ENCODE measurements around the gene CAPZA2.
A peak's percentile ranks its signal among the peaks of the same experiment; 100 is the strongest.
"Not testable (repeated sequence)": the region's sequence is repeated elsewhere in the genome, so short reads cannot be mapped to it uniquely, and the experiment has no call there.

Gene CAPZA2

GRCh38 chr7:116862234-116862950 lies at the start of gene CAPZA2:
Gene CAPZA2, plus strand, starts transcription at chr7:116862587. Its CDS starts 25 bp downstream, at chr7:116862612.
- DNase-seq (ENCODE audit: low read depth in 3 of 3, low spot score in 1 of 3): peak; percentile 87 to 96 (median 93)

- no peak for DNase-seq (ENCODE audit: low read depth in 3 of 3, low spot score in 1 of 3)
Observed at GRCh38 chr7:116812860-116813259, 49.5 kb upstream of the CAPZA2 start.

DNA sequence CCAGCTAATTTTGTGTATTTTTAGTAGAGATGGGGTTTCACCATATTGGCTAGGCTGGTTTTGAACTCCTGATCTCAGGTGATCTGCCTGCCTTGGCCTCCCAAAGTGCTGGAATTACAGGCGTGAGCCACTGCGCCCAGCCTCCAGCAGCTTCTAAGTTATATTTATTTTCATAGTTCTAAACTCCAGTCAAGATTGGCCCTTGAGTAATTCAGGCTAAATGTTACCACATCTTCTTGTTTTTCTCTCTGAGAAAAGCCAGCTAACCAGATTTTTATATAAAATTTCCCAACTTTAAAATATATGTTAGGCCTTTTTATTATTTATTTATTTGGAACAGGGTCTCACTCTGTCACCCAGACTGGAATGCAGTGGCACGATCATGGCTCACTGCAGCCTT lies 49.0 kb upstream of the CAPZA2 start:
- DNase-seq (ENCODE audit: low read depth in 3 of 3, low spot score in 1 of 3): not testable (repeated sequence)

DNA sequence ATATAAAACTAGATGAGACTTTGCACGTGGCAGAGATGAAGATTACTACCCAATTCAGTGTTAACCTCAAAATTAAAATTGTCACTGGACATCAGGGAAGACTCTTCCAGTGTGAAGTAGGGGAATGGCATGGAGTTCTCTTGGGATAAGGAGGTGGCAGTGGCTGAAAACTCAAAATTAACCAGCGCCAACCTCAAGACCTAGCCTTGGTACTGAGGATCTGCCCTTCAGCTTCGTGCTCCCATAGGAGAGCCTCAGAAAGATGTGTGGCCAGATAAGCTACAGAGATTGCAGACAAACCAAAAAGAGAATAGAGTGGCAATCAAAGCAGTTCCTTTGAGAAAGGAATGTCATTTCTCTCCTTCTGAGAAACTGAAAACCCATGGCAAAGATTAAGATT lies 47.3 kb upstream of the CAPZA2 start:
- DNase-seq (ENCODE audit: low read depth in 3 of 3, low spot score in 1 of 3): no peak

DNA sequence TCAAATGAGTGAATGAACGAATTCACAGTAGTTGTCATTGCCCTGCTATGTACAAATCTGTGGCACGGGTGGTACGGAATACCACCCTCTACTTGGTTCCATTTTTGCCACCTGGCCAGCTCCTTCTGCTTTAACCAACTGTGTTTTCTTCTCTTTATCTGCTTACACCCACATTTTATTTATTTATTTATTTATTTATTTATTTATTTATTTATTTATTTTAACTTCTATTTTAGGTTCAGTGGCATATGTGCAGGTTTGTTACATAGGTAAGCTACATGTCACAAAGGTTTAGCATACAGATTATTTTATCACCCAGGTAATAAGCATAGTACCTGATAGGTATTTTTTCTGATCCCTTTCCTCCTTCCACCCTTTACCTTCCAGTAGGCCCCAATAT lies 42.2 kb upstream of the CAPZA2 start:
- no peak for DNase-seq (ENCODE audit: low read depth in 3 of 3, low spot score in 1 of 3)

GRCh38 chr7:116821647-116822046 lies 40.7 kb upstream of the CAPZA2 start:
- DNase-seq (ENCODE audit: low read depth in 3 of 3, low spot score in 1 of 3): not testable (repeated sequence)

- no peak for DNase-seq (ENCODE audit: low read depth in 3 of 3, low spot score in 1 of 3)
Observed at GRCh38 chr7:116824449-116824848, 37.9 kb upstream of the CAPZA2 start.

- no peak for DNase-seq (ENCODE audit: low read depth in 3 of 3, low spot score in 1 of 3)
Observed at GRCh38 chr7:116828281-116828680, 34.1 kb upstream of the CAPZA2 start.

DNA sequence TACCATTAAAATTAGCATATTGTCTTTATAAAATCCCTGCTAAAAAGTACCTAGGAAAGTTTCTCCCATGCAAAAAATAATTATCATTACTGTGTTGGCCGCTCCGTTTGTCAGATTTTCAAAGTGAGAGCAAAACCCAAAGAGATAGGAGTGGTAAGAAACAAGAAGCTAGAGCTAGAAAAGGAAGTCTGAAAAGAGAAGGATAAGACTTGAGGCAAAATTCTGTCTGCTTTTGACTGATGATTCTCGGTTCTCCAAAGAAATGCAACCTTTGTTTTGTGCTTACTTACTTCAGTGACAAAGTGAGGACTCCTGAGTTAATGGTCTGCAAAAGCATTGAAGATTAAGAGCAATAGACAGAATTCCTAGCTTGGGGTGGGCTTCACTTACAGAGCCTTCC lies 33.3 kb upstream of the CAPZA2 start:
- DNase-seq (ENCODE audit: low read depth in 3 of 3, low spot score in 1 of 3): no peak

DNA sequence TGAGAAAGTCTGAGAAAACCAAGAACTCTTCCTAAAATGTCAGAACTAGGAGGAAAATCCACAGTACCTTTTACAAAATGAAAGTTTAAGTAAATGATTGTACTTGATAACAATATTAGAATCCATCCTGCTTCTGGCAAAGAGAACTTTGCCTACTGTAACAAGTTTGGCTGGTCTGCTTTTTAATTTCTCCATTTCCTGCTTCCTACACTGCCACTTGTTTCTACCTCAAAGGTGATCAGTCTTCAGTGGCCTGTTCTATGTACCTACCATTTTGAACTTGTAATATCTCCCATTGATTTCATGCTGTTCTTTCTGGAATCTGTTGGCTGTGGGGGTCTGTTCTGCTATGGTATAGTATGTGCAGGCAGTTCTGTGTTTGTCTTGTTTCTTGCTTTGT lies 32.9 kb upstream of the CAPZA2 start:
- DNase-seq (ENCODE audit: low read depth in 3 of 3, low spot score in 1 of 3): no peak

DNA sequence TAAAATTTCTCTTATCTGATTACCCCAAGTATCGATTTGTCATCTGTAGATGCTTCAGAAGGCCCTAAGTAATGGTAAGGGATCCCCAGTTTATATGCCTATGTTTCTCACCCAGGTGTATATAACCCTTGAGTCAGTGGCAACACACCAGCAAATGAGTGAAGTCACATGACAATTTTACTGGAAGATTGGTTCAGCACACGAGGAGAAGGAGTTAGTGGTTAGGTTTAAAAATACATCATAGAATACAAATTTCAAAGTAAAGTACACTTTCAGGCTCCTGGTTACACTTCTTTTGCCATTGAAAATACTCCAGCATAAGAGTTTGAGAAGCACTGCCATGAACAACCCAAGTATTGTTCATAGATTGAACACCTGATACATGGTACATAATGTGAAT lies 29.7 kb upstream of the CAPZA2 start:
- no peak for DNase-seq (ENCODE audit: low read depth in 3 of 3, low spot score in 1 of 3)

GRCh38 chr7:116834815-116835504 lies 27.4 kb upstream of the CAPZA2 start:
- DNase-seq (ENCODE audit: low read depth in 3 of 3, low spot score in 1 of 3): no peak

GRCh38 chr7:116836048-116836447 lies 26.3 kb upstream of the CAPZA2 start:
- no peak for DNase-seq (ENCODE audit: low read depth in 3 of 3, low spot score in 1 of 3)

- no peak for DNase-seq (ENCODE audit: low read depth in 3 of 3, low spot score in 1 of 3)
Observed at GRCh38 chr7:116836911-116837310, 25.5 kb upstream of the CAPZA2 start.

DNA sequence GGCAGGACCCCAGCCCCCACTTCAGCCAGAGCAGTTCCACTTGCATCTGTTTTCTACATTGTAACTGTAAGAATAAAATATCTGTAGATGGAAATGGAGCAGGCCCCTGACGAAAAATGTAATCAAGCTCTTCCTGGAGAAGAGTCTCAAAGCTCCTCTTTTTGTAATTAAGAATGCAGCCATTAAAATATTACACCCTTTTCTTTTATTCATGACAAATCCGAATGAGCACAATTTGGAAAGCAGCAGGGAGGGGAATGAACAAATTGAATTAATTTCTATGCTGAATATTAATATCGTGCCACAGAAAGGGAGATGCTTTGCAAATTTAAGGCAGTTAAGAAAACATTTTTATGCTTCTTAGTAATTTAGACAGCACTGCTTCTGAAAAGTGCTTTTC lies 24.8 kb upstream of the CAPZA2 start:
- DNase-seq (ENCODE audit: low read depth in 3 of 3, low spot score in 1 of 3): no peak

GRCh38 chr7:116840256-116840655 lies 22.1 kb upstream of the CAPZA2 start:
- no peak for DNase-seq (ENCODE audit: low read depth in 3 of 3, low spot score in 1 of 3)

GRCh38 chr7:116842371-116842770 lies 20.0 kb upstream of the CAPZA2 start:
- no peak for DNase-seq (ENCODE audit: low read depth in 3 of 3, low spot score in 1 of 3)

- no peak for DNase-seq (ENCODE audit: low read depth in 3 of 3, low spot score in 1 of 3)
Observed at GRCh38 chr7:116843378-116843777, 19.0 kb upstream of the CAPZA2 start.

DNA sequence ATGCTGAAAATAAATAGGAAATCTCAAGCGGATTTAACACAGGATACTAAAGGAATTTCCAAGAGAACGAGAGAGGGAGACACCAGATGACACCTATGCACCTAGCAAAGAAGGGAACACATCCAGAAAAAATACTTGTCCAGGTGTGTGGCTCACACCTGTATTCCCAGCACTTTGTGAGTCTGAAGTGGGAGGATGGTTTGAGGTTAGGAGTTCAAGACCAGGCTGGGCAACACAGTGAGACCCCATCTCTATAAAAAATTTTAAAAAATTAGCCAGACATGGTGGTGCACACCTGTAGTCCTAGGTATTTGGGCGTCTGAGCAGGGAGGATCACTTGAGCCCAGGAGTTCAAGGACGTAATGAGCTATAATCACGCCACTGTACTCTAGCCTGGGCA lies 11.2 kb upstream of the CAPZA2 start:
- no peak for DNase-seq (ENCODE audit: low read depth in 3 of 3, low spot score in 1 of 3)

DNA sequence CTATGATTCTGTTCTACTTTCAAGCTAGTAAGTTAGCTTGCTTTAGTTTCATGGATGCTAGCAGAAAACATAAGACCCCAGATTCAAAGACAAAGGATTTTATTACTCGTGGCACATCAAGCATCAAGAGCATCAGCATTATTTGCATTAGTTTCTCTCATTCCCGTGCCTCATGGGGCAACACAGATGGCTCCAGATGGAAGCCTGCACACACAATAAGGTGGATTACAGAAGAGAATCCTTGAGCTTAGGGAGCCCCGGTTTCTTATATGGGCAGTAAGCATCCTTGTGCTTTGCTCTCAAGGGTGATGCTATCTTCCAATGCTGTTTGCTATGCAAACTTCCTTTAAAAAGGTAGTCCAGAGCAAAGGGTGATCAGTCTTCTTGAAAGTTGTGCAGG lies 10.7 kb upstream of the CAPZA2 start:
- no peak for DNase-seq (ENCODE audit: low read depth in 3 of 3, low spot score in 1 of 3)

GRCh38 chr7:116854132-116854531 lies 8.3 kb upstream of the CAPZA2 start:
- no peak for DNase-seq (ENCODE audit: low read depth in 3 of 3, low spot score in 1 of 3)

GRCh38 chr7:116857052-116857451 lies 5.3 kb upstream of the CAPZA2 start:
- no peak for DNase-seq (ENCODE audit: low read depth in 3 of 3, low spot score in 1 of 3)

GRCh38 chr7:116859323-116859722 lies 3.1 kb upstream of the CAPZA2 start:
- DNase-seq (ENCODE audit: low read depth in 3 of 3, low spot score in 1 of 3): no peak
